ENCODE data around the gene NTRK3.

NTRK3 gene

GRCh38 chr15:87827131-87827530 is 429.4 kb downstream of the NTRK3 start (continued):
- no peak for TF ChIP-seq TSHZ2 (CRISPR knock-in tag; IDR thresholded peaks at IDR 0.05)
- no peak for TF ChIP-seq GLIS3 (CRISPR knock-in tag; IDR thresholded peaks at IDR 0.05)
- TF ChIP-seq ISL1 (CRISPR knock-in tag; IDR thresholded peaks at IDR 0.05) = no peak

DNA sequence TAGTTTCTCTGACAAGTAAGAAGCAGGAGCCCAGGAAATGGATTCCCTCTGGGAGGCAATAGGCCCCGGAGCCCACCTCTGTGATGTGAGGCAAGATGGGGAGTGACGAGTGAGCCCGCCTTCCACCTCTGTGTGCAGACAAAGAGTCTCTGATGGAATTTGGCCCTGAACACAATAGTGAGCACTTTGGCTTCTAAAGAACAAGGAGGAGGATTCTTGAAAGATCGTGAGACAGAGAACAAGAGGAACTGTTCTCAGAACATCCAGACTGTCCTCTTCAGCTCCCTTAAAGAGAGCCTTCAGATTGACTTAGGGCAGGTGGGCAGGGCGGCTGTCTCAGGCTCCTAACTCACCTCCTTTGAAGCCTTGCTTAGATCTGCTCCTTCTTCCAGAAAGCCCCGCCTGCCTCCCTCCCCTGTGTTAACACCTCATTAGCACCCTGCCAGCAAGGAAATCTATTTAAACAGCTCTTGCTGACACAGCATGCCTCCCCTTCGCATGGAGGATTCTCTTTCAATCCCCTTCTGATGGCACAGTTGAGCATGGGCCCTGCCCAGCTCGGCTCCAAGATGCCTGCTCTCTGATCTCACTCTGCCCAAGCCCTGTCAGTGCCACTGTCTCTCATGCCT is 430.3 kb downstream of the NTRK3 start:
- ATAC-seq = no peak
- no peak for TF ChIP-seq TSHZ2 (CRISPR knock-in tag; IDR thresholded peaks at IDR 0.05)
- no peak for TF ChIP-seq ARNTL (CRISPR knock-in tag; IDR thresholded peaks at IDR 0.05; ENCODE audit: borderline replicate concordance, low read depth)
- no peak for TF ChIP-seq ZC3H10 (CRISPR knock-in tag; IDR thresholded peaks at IDR 0.05)
- no peak for TF ChIP-seq RARB (CRISPR knock-in tag; IDR thresholded peaks at IDR 0.05)
- TF ChIP-seq CREB5 (CRISPR knock-in tag; IDR thresholded peaks at IDR 0.05; ENCODE audit: low read depth) = no peak
- no peak for TF ChIP-seq ZFP3 (CRISPR knock-in tag; IDR thresholded peaks at IDR 0.05)
- no peak for TF ChIP-seq SNAI2 (CRISPR knock-in tag; IDR thresholded peaks at IDR 0.05)
- no peak for TF ChIP-seq ESRRG (CRISPR knock-in tag; IDR thresholded peaks at IDR 0.05)
- TF ChIP-seq GLIS3 (CRISPR knock-in tag; IDR thresholded peaks at IDR 0.05) = no peak
- TF ChIP-seq ZNF8 (CRISPR knock-in tag; IDR thresholded peaks at IDR 0.05) = no peak
- TF ChIP-seq, protein P1, sequence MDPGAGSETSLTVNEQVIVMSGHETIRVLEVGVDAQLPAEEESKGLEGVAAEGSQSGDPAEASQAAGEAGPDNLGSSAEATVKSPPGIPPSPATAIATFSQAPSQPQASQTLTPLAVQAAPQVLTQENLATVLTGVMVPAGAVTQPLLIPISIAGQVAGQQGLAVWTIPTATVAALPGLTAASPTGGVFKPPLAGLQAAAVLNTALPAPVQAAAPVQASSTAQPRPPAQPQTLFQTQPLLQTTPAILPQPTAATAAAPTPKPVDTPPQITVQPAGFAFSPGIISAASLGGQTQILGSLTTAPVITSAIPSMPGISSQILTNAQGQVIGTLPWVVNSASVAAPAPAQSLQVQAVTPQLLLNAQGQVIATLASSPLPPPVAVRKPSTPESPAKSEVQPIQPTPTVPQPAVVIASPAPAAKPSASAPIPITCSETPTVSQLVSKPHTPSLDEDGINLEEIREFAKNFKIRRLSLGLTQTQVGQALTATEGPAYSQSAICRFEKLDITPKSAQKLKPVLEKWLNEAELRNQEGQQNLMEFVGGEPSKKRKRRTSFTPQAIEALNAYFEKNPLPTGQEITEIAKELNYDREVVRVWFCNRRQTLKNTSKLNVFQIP (CRISPR knock-in tag; IDR thresholded peaks at IDR 0.05; ENCODE audit: borderline replicate concordance, low read depth) = no peak
- no peak for TF ChIP-seq OSR1 (CRISPR knock-in tag; IDR thresholded peaks at IDR 0.05)
- no peak for TF ChIP-seq CSDC2 (CRISPR knock-in tag; IDR thresholded peaks at IDR 0.05)
- TF ChIP-seq, protein P2, sequence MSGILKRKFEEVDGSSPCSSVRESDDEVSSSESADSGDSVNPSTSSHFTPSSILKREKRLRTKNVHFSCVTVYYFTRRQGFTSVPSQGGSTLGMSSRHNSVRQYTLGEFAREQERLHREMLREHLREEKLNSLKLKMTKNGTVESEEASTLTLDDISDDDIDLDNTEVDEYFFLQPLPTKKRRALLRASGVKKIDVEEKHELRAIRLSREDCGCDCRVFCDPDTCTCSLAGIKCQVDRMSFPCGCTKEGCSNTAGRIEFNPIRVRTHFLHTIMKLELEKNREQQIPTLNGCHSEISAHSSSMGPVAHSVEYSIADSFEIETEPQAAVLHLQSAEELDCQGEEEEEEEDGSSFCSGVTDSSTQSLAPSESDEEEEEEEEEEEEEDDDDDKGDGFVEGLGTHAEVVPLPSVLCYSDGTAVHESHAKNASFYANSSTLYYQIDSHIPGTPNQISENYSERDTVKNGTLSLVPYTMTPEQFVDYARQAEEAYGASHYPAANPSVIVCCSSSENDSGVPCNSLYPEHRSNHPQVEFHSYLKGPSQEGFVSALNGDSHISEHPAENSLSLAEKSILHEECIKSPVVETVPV (CRISPR knock-in tag; IDR thresholded peaks at IDR 0.05) = no peak
- no peak for TF ChIP-seq ZFP30 (CRISPR knock-in tag; IDR thresholded peaks at IDR 0.05)
- no peak for TF ChIP-seq PPARA (CRISPR knock-in tag; IDR thresholded peaks at IDR 0.05; ENCODE audit: borderline replicate concordance)

DNA sequence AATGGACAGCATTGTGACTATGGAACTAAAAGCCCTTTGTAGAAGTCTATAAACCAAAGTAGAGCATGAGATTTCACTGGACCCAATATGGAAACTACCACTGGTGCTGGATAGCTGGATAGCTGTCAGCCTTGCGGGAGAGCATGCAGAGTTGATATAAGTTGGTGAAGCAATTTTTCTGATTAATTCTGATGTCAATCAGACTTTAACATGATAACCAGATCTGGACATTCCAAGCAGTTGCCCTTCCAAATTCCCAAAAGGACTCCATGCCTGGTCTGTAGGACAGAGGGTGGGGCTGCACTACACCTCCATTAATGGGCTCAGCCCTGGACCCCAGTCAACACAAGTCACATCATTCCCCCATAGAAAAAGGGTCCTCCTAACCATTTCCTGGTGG is 437.8 kb downstream of the NTRK3 start:
- ATAC-seq = no peak
- TF ChIP-seq ZFP30 (CRISPR knock-in tag; IDR thresholded peaks at IDR 0.05) = no peak
- no peak for TF ChIP-seq ZNF70 (CRISPR knock-in tag; IDR thresholded peaks at IDR 0.05)
- no peak for TF ChIP-seq SNAI2 (CRISPR knock-in tag; IDR thresholded peaks at IDR 0.05)
- TF ChIP-seq TCF4 (CRISPR knock-in tag; IDR thresholded peaks at IDR 0.05; ENCODE audit: borderline replicate concordance) = no peak
- TF ChIP-seq ZFP3 (CRISPR knock-in tag; IDR thresholded peaks at IDR 0.05) = no peak
- no peak for TF ChIP-seq RARB (CRISPR knock-in tag; IDR thresholded peaks at IDR 0.05)
- TF ChIP-seq ARNTL (CRISPR knock-in tag; IDR thresholded peaks at IDR 0.05; ENCODE audit: borderline replicate concordance, low read depth) = no peak
- no peak for TF ChIP-seq GLIS3 (CRISPR knock-in tag; IDR thresholded peaks at IDR 0.05)
- no peak for TF ChIP-seq TOX (CRISPR knock-in tag; IDR thresholded peaks at IDR 0.05; ENCODE audit: borderline replicate concordance)
- no peak for TF ChIP-seq OSR1 (CRISPR knock-in tag; IDR thresholded peaks at IDR 0.05)

Measured in SK-N-SH treated with all-trans-retinoic acid at 6 μM for 48 hours (cell line).